Uterus (tissue), 2 donors: ENCODE results near the gene LRP1.

Experiments used
- CTCF ChIP-seq, 4 experiments: fragments of 200-600 bp in 2 of 4; fragments of 450-650 bp in 2 of 4; sonication (generic) in 2 of 4; IDR thresholded peaks; one replicate each; pipeline ENCODE4 v1.5.1; 2016 to 2019; ENCODE audit warnings: antibody characterized with exemption in 4 of 4, mild to moderate bottlenecking in 2 of 4, moderate library complexity in 1 of 4
- POLR2A ChIP-seq, 2 donors: fragments of 450-650 bp; IDR thresholded peaks; one replicate each; pipeline ENCODE4 v1.6.1; 2016; ENCODE audit warnings: antibody characterized with exemption in 2 of 2, mild to moderate bottlenecking in 1 of 2, moderate library complexity in 1 of 2

GRCh38 chr12:57141249-57141648 is 13.0 kb downstream of the LRP1 start:
- TF ChIP-seq POLR2A (IDR thresholded peaks at IDR 0.05) (no peak), CTCF (IDR thresholded peaks at IDR 0.05) (no peak)
